A673 (cell line): ENCODE measurements around the gene ITGB4.

Source experiments
- EZH2 ChIP-seq: fragments of 200-600 bp; sonication (generic); IDR thresholded peaks from 2 replicates; pipeline ENCODE4 v1.6.1; 2017; ENCODE audit warnings: borderline replicate concordance, low read depth, mild to moderate bottlenecking, mixed read lengths, antibody characterized with exemption, low read length; ENCODE audit not compliant: poor library complexity, severe bottlenecking
- TF ChIP-seq, protein P1 (sequence below): fragments of 300-800, 200-600 bp; sonication (generic); conservative IDR thresholded peaks from 2 replicates; pipeline ENCODE4 v1.5.1; 2017; ENCODE audit warnings: low read depth, mild to moderate bottlenecking, antibody characterized with exemption, low read length, moderate library complexity, mixed read lengths

- TF ChIP-seq, protein P1, sequence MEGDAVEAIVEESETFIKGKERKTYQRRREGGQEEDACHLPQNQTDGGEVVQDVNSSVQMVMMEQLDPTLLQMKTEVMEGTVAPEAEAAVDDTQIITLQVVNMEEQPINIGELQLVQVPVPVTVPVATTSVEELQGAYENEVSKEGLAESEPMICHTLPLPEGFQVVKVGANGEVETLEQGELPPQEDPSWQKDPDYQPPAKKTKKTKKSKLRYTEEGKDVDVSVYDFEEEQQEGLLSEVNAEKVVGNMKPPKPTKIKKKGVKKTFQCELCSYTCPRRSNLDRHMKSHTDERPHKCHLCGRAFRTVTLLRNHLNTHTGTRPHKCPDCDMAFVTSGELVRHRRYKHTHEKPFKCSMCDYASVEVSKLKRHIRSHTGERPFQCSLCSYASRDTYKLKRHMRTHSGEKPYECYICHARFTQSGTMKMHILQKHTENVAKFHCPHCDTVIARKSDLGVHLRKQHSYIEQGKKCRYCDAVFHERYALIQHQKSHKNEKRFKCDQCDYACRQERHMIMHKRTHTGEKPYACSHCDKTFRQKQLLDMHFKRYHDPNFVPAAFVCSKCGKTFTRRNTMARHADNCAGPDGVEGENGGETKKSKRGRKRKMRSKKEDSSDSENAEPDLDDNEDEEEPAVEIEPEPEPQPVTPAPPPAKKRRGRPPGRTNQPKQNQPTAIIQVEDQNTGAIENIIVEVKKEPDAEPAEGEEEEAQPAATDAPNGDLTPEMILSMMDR, result no peak
- TF ChIP-seq EZH2, result no peak
Observed at GRCh38 chr17:75685499-75685898, 35.8 kb upstream of the ITGB4 start.
